ENCODE measurements around the gene PRR23A.

DNA sequence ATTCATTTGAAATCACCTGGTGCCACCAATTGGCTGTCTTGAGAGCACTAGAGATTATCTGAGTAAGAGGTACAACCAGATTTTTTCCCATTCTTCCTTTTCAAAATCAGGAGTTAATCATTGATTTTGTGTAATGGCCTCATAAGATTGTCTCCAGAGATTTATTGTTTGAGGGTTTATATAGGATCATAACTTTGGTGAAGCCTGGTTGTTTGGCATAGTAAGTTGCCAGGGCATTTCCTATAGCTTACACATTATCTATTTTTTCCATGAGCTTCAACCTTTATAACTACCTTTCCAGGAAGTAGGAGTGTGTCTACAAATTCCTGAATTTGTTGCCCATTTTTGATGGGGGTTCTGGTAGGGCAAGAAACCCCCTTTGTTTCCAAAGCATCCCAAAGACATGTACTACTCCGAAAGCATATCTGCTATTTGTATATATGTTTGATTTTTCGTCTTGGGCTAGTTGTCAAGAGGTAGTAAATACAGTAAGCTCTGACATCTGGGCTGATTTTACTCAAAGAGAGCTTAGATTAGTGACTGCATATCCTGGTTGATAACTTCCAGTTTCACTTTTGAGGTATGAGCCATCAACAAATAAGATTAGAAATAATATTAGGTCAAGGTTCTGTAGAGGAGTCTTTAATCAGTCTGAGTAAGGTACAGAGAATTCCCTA lies 26.4 kb upstream of the PRR23A start:
- TF ChIP-seq GATA3 (IDR thresholded peaks at IDR 0.05; ENCODE audit: low read depth, low read length), result no peak
- TF ChIP-seq GATA2 (IDR thresholded peaks at IDR 0.05; ENCODE audit: low read depth, low read length), result no peak

All from SH-SY5Y (cell line).